ENCODE results near the gene AMPH.

AMPH gene

DNA sequence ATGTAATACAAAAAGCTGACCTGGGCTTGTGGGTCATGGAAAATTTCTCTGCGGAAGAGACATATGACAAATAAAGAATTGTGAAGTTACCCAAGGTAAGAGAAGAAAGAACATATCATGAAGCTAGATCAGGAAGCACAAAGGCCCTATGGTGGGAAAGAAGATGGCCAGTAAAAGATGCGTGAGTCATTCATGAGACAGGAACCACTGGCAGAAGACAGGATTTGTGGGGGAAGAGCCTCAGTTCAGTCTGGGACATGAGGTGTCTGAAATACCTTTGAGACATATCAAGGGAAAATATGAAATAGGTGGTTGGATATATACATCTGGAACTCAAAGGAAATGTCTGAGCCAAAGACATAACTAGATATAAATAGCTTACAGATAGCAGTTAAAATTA is 27.7 kb upstream of the AMPH start:
- Mint-ChIP-seq H3K9me3 (no peaks in the 10 kb centered on the region), H3K4me1 (ENCODE audit: low read depth) (no peaks in the 10 kb centered on the region), H3K36me3 (ENCODE audit: low read depth) (no peaks in the 10 kb centered on the region), H3K4me3 (no peak overlapping the region), H3K27me3 (ENCODE audit: low read depth) (peaks cover 23% of the 10 kb centered on the region), H3K27ac (no peak overlapping the region)
- DNase-seq (ENCODE audit: low spot score), result no peak

- no peak for DNase-seq (ENCODE audit: low spot score)
These were observed 25.8 kb upstream of the AMPH start for GRCh38 chr7:38656968-38657367.

DNA sequence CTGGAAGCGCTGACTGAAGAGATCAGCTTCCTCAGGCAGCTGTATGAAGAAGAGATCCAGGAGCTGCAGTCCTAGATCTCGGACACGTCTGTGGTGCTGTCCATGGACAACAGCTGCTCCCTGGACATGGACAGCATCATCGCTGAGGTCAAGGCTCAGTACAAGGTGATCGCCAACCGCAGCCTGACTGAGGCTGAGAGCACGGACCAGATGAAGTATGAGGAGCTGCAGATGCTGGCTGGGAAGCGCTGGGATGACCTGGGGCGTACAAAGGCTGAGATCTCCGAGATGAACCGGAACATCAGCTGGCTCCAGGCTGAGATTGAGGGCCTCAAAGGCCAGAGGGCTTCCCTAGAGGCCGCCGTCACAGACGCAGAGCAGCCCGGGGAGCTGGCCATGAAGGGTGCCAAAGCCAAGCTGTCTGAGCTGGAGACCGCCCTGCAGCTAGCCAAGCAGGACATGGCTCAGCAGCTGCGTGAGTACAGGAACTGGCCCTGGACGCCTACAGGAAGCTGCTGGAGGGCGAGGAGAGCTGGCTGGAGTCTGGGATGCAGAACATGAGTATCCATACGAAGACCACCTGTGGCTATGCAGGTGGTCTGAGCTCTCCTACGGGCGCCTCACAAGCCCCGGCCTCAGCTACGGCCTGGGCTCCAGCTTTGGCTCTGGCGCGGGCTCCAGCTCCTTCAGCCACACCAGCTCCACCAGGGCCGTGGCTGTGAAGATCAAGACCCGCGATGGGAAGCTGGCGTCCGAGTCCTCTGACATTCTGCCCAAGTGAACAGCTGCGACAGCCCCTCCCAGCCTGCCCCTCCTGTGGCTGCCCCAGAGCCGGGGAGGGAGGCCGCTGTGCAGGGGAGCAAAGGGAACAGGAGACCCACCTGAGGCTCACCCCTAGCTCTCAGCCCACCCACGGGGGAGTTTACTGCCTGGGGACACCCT is 24.9 kb upstream of the AMPH start:
- Mint-ChIP-seq H3K27ac (no peak overlapping the region), H3K9me3 (no peaks in the 10 kb centered on the region), H3K4me1 (ENCODE audit: low read depth) (no peaks in the 10 kb centered on the region), H3K27me3 (ENCODE audit: low read depth) (peaks cover 2% of the 10 kb centered on the region), H3K4me3 (no peak overlapping the region), H3K36me3 (ENCODE audit: low read depth) (no peaks in the 10 kb centered on the region)
- DNase-seq (ENCODE audit: low spot score), result no peak

More at GRCh38 chr7:38656968-38657367, 25.8 kb upstream of the AMPH start:
- peaks cover 9% of the 10 kb centered on the region for H3K27me3 Mint-ChIP-seq (ENCODE audit: low read depth)
- no peaks in the 10 kb centered on the region for H3K4me1 Mint-ChIP-seq (ENCODE audit: low read depth)
- no peak overlapping the region for H3K4me3 Mint-ChIP-seq
- no peak overlapping the region for H3K27ac Mint-ChIP-seq
- no peaks in the 10 kb centered on the region for H3K36me3 Mint-ChIP-seq (ENCODE audit: low read depth)
- no peaks in the 10 kb centered on the region for H3K9me3 Mint-ChIP-seq

DNA sequence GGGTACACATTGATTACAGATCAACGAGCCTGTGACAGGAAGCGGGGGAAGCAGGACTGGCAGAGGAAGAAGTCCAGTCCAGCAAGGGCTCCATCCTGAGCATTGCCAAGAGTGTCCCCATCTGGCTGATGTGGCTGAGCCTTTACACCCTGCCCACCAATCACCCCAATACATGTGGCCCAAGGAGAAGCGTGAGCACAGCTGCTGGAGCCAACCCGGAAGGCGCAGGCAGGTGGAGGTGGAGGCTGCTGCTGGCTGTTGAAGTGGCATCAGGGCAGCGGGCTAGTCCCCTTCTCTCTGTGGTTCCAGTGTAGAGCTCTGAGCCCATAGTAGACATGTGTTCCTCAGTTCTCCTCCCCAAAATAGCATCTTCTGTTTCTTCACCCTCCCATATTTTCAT is 6.8 kb upstream of the AMPH start:
- no peak for DNase-seq (ENCODE audit: low spot score)
- no peaks in the 10 kb centered on the region for H3K36me3 Mint-ChIP-seq (ENCODE audit: low read depth)
- no peaks in the 10 kb centered on the region for H3K4me1 Mint-ChIP-seq (ENCODE audit: low read depth)
- H3K27me3 Mint-ChIP-seq (ENCODE audit: low read depth), result peaks cover 11% of the 10 kb centered on the region
- H3K27ac Mint-ChIP-seq, result no peak overlapping the region
- H3K9me3 Mint-ChIP-seq, result no peaks in the 10 kb centered on the region
- no peak overlapping the region for H3K4me3 Mint-ChIP-seq

DNA sequence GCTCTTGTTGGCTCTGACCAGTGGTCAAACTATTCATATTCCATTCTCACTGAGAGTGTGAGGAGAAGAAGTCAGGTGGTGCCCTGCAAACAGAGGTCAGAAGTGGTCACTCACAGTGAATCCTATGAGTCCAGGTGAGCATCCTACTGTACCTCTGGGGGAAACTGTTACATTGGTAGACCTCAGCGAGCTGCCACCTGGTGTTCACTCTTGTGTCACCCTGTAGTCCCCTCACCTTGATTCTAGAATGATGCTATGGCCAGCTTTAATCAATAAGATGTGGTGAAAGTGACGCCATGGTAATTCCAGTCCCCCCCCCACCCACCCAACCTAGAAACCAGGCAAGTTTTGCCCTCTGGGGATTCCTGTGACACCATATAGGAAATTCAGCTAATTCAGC is 1.2 kb upstream of the AMPH start:
- Mint-ChIP-seq H3K27me3 (ENCODE audit: low read depth) (peaks cover 41% of the 10 kb centered on the region), H3K9me3 (no peaks in the 10 kb centered on the region), H3K4me1 (ENCODE audit: low read depth) (no peaks in the 10 kb centered on the region), H3K4me3 (no peak overlapping the region), H3K36me3 (ENCODE audit: low read depth) (no peaks in the 10 kb centered on the region), H3K27ac (no peak overlapping the region)
- DNase-seq (ENCODE audit: low spot score), result no peak

DNA sequence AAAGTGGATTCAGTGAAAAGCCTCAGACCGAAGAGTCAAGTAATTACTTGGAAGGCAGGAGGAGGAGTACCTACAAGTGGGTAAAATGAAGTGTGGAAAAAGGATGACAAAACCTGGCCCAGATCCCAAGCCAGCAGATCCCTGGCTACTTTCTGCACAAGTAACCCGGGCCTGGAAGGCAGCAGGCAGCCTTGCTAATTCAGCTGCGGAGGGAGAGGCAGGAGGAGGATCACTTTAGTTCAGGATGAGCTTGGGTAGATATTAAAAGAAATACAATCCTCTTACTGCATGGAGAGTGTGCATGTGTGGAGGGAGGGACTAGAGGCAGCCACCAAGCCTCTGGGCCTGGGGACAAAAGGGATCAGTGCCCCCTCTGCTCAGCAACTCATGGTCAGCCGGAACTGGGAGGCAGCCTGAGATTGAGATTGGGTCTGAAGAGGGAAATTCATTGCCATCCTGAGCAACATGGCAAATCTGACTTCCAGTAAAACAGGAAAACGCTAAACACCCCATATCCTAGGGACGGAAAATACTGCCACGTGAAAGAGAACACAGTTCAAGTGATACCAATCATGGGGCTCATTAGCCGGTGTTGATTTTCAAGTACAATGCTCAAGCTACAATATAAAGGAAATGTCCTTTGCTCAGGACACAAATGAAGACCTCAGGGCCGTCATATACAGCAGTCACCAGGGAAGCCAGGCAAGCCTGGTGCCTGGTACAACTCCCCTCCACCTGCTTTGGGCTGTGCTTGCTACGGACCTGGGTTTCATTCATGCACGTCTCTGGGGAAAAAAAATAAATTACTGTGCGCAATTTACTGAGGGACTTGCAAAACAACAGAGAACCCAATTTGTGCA is 1.3 kb downstream of the AMPH start:
- peaks cover 7% of the 10 kb centered on the region for H3K9me3 Mint-ChIP-seq
- no peak for DNase-seq (ENCODE audit: low spot score)
- H3K36me3 Mint-ChIP-seq (ENCODE audit: low read depth), result no peaks in the 10 kb centered on the region
- no peaks in the 10 kb centered on the region for H3K4me1 Mint-ChIP-seq (ENCODE audit: low read depth)
- peaks cover 48% of the 10 kb centered on the region for H3K27me3 Mint-ChIP-seq (ENCODE audit: low read depth)
- H3K27ac Mint-ChIP-seq, result no peak overlapping the region
- H3K4me3 Mint-ChIP-seq, result no peak overlapping the region

- no peak overlapping the region for H3K27ac Mint-ChIP-seq
- H3K4me1 Mint-ChIP-seq (ENCODE audit: low read depth), result no peaks in the 10 kb centered on the region
- H3K27me3 Mint-ChIP-seq (ENCODE audit: low read depth), result peaks cover 52% of the 10 kb centered on the region
- peaks cover 7% of the 10 kb centered on the region for H3K9me3 Mint-ChIP-seq
- no peak for DNase-seq (ENCODE audit: low spot score)
- no peak overlapping the region for H3K4me3 Mint-ChIP-seq
- H3K36me3 Mint-ChIP-seq (ENCODE audit: low read depth), result no peaks in the 10 kb centered on the region
These were observed 2.4 kb downstream of the AMPH start for GRCh38 chr7:38628630-38629385.

GRCh38 chr7:38625866-38626265 is 5.3 kb downstream of the AMPH start:
- Mint-ChIP-seq H3K36me3 (ENCODE audit: low read depth) (no peaks in the 10 kb centered on the region), H3K27ac (no peak overlapping the region), H3K9me3 (peaks cover 7% of the 10 kb centered on the region), H3K27me3 (ENCODE audit: low read depth) (peaks cover 41% of the 10 kb centered on the region), H3K4me1 (ENCODE audit: low read depth) (no peaks in the 10 kb centered on the region), H3K4me3 (no peak overlapping the region)
- DNase-seq (ENCODE audit: low spot score), result no peak

DNA sequence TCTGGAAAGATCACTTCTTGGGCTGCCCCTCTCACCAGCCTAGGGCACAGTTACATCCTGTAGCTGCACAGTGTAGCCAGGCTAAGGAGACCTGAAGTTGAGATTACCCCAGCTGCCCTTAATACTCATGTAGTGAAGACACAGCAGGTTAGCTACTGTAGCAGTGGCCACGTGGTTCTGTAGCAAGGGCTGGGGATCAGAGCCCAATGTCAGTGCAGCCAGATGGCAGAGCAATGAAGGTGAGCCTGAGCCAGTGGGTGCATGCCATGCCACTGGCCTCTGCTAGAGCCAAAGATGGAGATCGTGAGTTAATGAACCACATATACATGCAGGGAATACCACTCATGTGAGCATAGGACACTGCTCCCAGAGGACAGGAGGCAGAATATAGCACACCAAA is 15.5 kb downstream of the AMPH start:
- Mint-ChIP-seq H3K27ac (no peak overlapping the region), H3K4me1 (ENCODE audit: low read depth) (no peaks in the 10 kb centered on the region), H3K9me3 (no peaks in the 10 kb centered on the region), H3K4me3 (no peak overlapping the region), H3K27me3 (ENCODE audit: low read depth) (peaks cover 8% of the 10 kb centered on the region), H3K36me3 (ENCODE audit: low read depth) (no peaks in the 10 kb centered on the region)
- DNase-seq (ENCODE audit: low spot score), result no peak

GRCh38 chr7:38607466-38607865 is 23.7 kb downstream of the AMPH start:
- Mint-ChIP-seq H3K27ac (no peak overlapping the region), H3K4me3 (no peak overlapping the region), H3K4me1 (ENCODE audit: low read depth) (no peaks in the 10 kb centered on the region), H3K9me3 (no peaks in the 10 kb centered on the region), H3K27me3 (ENCODE audit: low read depth) (peaks cover 11% of the 10 kb centered on the region), H3K36me3 (ENCODE audit: low read depth) (no peaks in the 10 kb centered on the region)
- no peak for DNase-seq (ENCODE audit: low spot score)

DNA sequence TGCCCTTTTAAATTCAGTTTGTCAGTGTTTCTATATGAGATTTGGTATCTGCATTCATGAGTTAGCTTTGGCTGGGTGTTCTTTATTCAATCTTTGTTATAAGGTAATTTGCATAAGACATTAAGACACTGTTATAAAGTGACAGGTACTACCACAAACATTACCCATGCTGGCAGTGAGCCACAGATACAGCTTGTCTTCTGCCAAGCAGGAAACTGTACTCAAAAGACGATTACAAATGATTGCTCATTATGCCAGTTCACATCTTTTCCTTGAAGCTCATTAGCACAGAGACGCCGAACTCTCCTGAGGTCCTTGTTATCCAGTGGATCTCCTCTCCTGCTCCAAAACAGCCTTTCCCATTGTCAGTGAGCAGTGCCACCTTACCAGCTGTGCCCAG is 30.4 kb downstream of the AMPH start:
- H3K4me3 Mint-ChIP-seq, result no peak overlapping the region
- H3K4me1 Mint-ChIP-seq (ENCODE audit: low read depth), result no peaks in the 10 kb centered on the region
- H3K9me3 Mint-ChIP-seq, result no peaks in the 10 kb centered on the region
- no peak for DNase-seq (ENCODE audit: low spot score)
- H3K36me3 Mint-ChIP-seq (ENCODE audit: low read depth), result no peaks in the 10 kb centered on the region
- peaks cover 2% of the 10 kb centered on the region for H3K27me3 Mint-ChIP-seq (ENCODE audit: low read depth)
- no peak overlapping the region for H3K27ac Mint-ChIP-seq

- DNase-seq (ENCODE audit: low spot score), result no peak
- Mint-ChIP-seq H3K36me3 (ENCODE audit: low read depth) (no peaks in the 10 kb centered on the region), H3K27ac (no peak overlapping the region), H3K4me1 (ENCODE audit: low read depth) (no peaks in the 10 kb centered on the region), H3K4me3 (no peak overlapping the region), H3K27me3 (ENCODE audit: low read depth) (no peaks in the 10 kb centered on the region), H3K9me3 (no peaks in the 10 kb centered on the region)
These were observed 36.2 kb downstream of the AMPH start for GRCh38 chr7:38594949-38595348.

DNA sequence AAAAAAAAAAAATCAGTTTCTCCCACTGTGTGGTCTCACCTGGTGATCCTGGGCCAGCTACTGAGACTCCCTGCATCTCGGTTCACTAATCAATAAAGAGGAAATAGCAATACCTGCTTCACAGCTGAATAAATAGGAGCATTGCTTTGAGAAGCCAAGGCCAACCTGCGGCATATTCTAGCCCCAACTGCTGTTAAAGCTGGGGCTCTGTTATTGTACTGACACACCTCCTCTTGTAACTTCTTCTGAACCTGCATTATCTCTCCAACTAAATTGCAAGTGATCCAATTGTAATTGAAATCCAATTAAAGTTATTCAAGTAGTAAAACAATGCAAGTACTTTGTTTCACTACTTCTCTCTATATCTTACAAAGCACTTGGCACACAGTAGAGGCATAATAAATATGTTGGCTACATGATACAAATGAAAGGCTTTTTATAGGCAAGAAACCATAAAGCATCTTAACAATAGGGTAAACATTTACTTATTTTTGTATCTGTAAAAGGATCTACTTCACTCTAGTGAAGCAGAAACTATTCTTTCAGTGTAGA is 38.4 kb downstream of the AMPH start:
- Mint-ChIP-seq H3K27ac (no peak overlapping the region), H3K36me3 (ENCODE audit: low read depth) (no peaks in the 10 kb centered on the region), H3K4me3 (no peak overlapping the region), H3K4me1 (ENCODE audit: low read depth) (no peaks in the 10 kb centered on the region), H3K9me3 (no peaks in the 10 kb centered on the region), H3K27me3 (ENCODE audit: low read depth) (no peaks in the 10 kb centered on the region)
- no peak for DNase-seq (ENCODE audit: low spot score)
